Astrocyte (in vitro differentiated cells and primary cell): Measurements from ENCODE around the gene LHFPL5. TPM values are rescaled to one million over a fixed set of nuclear protein-coding genes. Genes with fewer than 3 reads are reported as not detected.

Experiments used
- DNase-seq: peaks from one replicate; pipeline ENCODE4 v3.0.0-alpha.2; 2010; ENCODE audit warnings: low read depth
- FAIRE-seq: peaks from 2 replicates; lab custom pipeline; 2011; peaks lifted over from hg19 to GRCh38; lab: Jason Lieb, UNC
- H2AFZ ChIP-seq: 2 replicates; pipeline ENCODE4 v1.6.0; 2012; ENCODE audit warnings: low read depth, low read length, inconsistent platforms
- H3K27ac ChIP-seq: 2 replicates; pipeline ENCODE4 v1.5.1; 2011; ENCODE audit warnings: low read depth, low read length, inconsistent platforms
- H3K27me3 ChIP-seq: 2 replicates; pipeline ENCODE4 v1.6.0; 2011; ENCODE audit warnings: low read length, inconsistent platforms; ENCODE audit not compliant: insufficient read depth
- H3K36me3 ChIP-seq: 2 replicates; pipeline ENCODE4 v1.5.1; 2011; ENCODE audit warnings: low read length, inconsistent platforms; ENCODE audit not compliant: insufficient read depth
- H3K4me1 ChIP-seq: 2 replicates; pipeline ENCODE4 v1.5.1; 2011; ENCODE audit warnings: low read length, inconsistent platforms; ENCODE audit not compliant: insufficient read depth
- H3K4me2 ChIP-seq: 2 replicates; pipeline ENCODE4 v1.6.0; 2012; ENCODE audit warnings: low read length, inconsistent platforms
- H3K4me3 ChIP-seq: 2 replicates; pipeline ENCODE4 v1.5.1; 2011; ENCODE audit warnings: low read depth, mild to moderate bottlenecking, low read length, inconsistent platforms; ENCODE audit not compliant: insufficient read depth
- H3K79me2 ChIP-seq: 2 replicates; pipeline ENCODE4 v1.6.0; 2012; ENCODE audit warnings: mild to moderate bottlenecking, low read length, inconsistent platforms; ENCODE audit not compliant: insufficient read depth
- H3K9ac ChIP-seq: 2 replicates; pipeline ENCODE4 v1.6.0; 2012; ENCODE audit warnings: mild to moderate bottlenecking, low read length, inconsistent platforms
- H3K9me3 ChIP-seq: 2 replicates; pipeline ENCODE4 v1.5.1; 2012; ENCODE audit warnings: low read depth, mild to moderate bottlenecking, low read length, inconsistent platforms; ENCODE audit not compliant: insufficient read depth
- H4K20me1 ChIP-seq: 2 replicates; pipeline ENCODE4 v1.6.0; 2012; ENCODE audit warnings: low read length, inconsistent platforms; ENCODE audit not compliant: insufficient read depth
- H3K27ac Mint-ChIP-seq: one replicate; pipeline ENCODE4 v1.8.0; 2021; ENCODE audit warnings: mild to moderate bottlenecking, mixed read lengths; ENCODE audit not compliant: unreplicated experiment
- H3K27me3 Mint-ChIP-seq: one replicate; pipeline ENCODE4 v1.8.0; 2021; ENCODE audit warnings: low read depth, mixed read lengths; ENCODE audit not compliant: unreplicated experiment
- H3K36me3 Mint-ChIP-seq: one replicate; pipeline ENCODE4 v1.8.0; 2021; ENCODE audit warnings: low read depth, mixed read lengths; ENCODE audit not compliant: unreplicated experiment
- H3K4me1 Mint-ChIP-seq: one replicate; pipeline ENCODE4 v1.8.0; 2021; ENCODE audit warnings: low read depth, mixed read lengths; ENCODE audit not compliant: unreplicated experiment
- H3K4me3 Mint-ChIP-seq: one replicate; pipeline ENCODE4 v1.8.0; 2021; ENCODE audit warnings: mild to moderate bottlenecking, moderate library complexity, mixed read lengths; ENCODE audit not compliant: unreplicated experiment
- H3K9me3 Mint-ChIP-seq: one replicate; pipeline ENCODE4 v1.8.0; 2021; ENCODE audit warnings: mild to moderate bottlenecking, mixed read lengths; ENCODE audit not compliant: unreplicated experiment
- EZH2 ChIP-seq: IDR thresholded peaks from 2 replicates; pipeline ENCODE4 v1.6.1; 2012; ENCODE audit warnings: mild to moderate bottlenecking, low read length, inconsistent platforms; ENCODE audit not compliant: insufficient read depth
- total RNA-seq: library from RNA; stranded (reverse); gene quantifications from 2 replicates; pipeline ENCODE4 v1.2.1, GENCODE V29; 2021
- TF ChIP-seq, protein P1 (sequence below): IDR thresholded peaks from 2 replicates; pipeline ENCODE4 v1.5.1; 2011; ENCODE audit warnings: low read depth, mild to moderate bottlenecking, inconsistent platforms, low read length, moderate library complexity; ENCODE audit not compliant: insufficient read depth

LHFPL5 gene
- total RNA-seq, 1 donor from 2014 or later = not detected

DNA sequence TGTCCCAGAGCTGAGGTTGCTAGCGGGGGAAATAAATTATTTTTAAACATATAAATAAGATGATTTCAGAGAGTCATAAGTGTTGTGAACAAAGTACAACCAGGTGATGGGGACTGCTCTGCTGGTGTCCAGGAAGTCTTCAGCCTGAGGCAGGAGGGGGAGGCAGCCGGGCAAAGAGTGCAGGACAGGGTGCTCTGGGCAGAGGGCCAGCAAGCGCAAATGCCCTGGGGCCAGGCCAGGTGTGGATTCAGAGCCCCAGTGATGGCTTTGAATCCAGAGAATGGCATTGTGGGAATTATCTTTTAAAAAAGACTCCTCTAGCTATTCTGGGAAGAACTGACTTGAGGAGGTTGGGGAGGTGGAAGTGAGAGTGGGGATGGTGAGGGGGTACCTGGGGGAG lies 22.7 kb upstream of the LHFPL5 start:
- Mint-ChIP-seq H3K27me3 (peaks cover 52% of the 10 kb centered on the region), H3K4me1 (no peaks in the 10 kb centered on the region), H3K9me3 (peaks cover 2% of the 10 kb centered on the region), H3K4me3 (no peak overlapping the region), H3K36me3 (no peaks in the 10 kb centered on the region), H3K27ac (no peak overlapping the region)
- Histone ChIP-seq H2AFZ (no peak overlapping the region), H3K27me3 (peaks cover 20% of the 10 kb centered on the region), H3K79me2 (no peaks in the 10 kb centered on the region), H3K9me3 (no peaks in the 10 kb centered on the region), H4K20me1 (no peaks in the 10 kb centered on the region), H3K27ac (no peak overlapping the region), H3K4me2 (no peak overlapping the region), H3K4me1 (no peaks in the 10 kb centered on the region), H3K36me3 (no peaks in the 10 kb centered on the region), H3K9ac (no peak overlapping the region), H3K4me3 (no peak overlapping the region)
- no peak for FAIRE-seq
- DNase-seq = no peak
- TF ChIP-seq, protein P1, sequence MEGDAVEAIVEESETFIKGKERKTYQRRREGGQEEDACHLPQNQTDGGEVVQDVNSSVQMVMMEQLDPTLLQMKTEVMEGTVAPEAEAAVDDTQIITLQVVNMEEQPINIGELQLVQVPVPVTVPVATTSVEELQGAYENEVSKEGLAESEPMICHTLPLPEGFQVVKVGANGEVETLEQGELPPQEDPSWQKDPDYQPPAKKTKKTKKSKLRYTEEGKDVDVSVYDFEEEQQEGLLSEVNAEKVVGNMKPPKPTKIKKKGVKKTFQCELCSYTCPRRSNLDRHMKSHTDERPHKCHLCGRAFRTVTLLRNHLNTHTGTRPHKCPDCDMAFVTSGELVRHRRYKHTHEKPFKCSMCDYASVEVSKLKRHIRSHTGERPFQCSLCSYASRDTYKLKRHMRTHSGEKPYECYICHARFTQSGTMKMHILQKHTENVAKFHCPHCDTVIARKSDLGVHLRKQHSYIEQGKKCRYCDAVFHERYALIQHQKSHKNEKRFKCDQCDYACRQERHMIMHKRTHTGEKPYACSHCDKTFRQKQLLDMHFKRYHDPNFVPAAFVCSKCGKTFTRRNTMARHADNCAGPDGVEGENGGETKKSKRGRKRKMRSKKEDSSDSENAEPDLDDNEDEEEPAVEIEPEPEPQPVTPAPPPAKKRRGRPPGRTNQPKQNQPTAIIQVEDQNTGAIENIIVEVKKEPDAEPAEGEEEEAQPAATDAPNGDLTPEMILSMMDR = no peak
- TF ChIP-seq EZH2 = no peak

DNA sequence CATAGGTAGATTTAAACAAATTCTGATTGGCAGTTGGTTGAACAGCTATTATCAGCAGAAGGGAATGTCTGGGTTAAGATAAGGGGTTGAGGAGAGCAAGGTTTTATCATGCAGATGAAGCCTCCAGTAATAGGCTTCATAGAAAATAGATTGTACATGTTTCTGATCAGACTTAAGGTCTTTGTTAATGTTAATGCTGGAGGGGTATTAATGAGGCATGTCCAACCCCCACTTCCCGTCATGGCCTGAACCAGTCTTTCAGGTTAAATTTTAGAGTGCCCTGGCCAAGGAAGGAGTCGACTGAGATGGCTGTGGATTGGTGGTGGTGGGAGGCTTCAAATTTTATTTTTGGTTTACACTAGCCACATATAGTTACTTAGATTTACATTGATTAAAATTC lies 21.0 kb upstream of the LHFPL5 start:
- Mint-ChIP-seq H3K27ac (no peak overlapping the region), H3K36me3 (no peaks in the 10 kb centered on the region), H3K4me1 (no peaks in the 10 kb centered on the region), H3K27me3 (peaks cover 55% of the 10 kb centered on the region), H3K9me3 (peaks cover 4% of the 10 kb centered on the region), H3K4me3 (no peak overlapping the region)
- Histone ChIP-seq H3K27ac (no peak overlapping the region), H3K9me3 (no peaks in the 10 kb centered on the region), H3K4me3 (no peak overlapping the region), H4K20me1 (no peaks in the 10 kb centered on the region), H3K9ac (no peak overlapping the region), H3K36me3 (no peaks in the 10 kb centered on the region), H3K79me2 (no peaks in the 10 kb centered on the region), H2AFZ (no peak overlapping the region), H3K4me1 (no peaks in the 10 kb centered on the region), H3K27me3 (peaks cover 30% of the 10 kb centered on the region), H3K4me2 (no peak overlapping the region)
- DNase-seq (no peak), FAIRE-seq (no peak)
- no peak for TF ChIP-seq EZH2

DNA sequence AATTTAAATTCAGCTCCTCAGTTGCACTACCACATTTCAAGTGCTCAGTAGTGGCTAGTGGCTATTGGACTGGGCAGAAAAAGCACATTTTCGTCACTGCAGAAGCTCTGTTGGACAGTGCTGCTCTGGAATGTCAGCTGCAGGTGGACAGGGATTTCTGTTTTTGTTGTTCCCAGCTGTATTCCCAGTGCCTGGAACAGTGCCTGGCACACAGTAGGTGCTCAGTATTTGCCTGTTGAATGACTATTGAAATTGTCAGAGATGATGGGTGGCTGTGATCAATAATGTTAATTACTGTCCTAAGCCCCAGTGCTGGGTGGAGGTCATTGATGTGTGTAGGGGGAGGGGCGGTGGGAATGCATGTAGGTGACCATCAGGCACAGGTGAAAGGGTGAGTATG lies 18.9 kb upstream of the LHFPL5 start:
- Mint-ChIP-seq H3K4me3 (no peak overlapping the region), H3K27ac (no peak overlapping the region), H3K36me3 (no peaks in the 10 kb centered on the region), H3K4me1 (no peaks in the 10 kb centered on the region), H3K27me3 (peaks cover 44% of the 10 kb centered on the region), H3K9me3 (peaks cover 4% of the 10 kb centered on the region)
- FAIRE-seq (no peak), DNase-seq (no peak)
- Histone ChIP-seq H3K36me3 (no peaks in the 10 kb centered on the region), H3K4me3 (no peak overlapping the region), H3K4me1 (no peaks in the 10 kb centered on the region), H3K27me3 (peaks cover 30% of the 10 kb centered on the region), H3K9ac (no peak overlapping the region), H4K20me1 (no peaks in the 10 kb centered on the region), H3K79me2 (no peaks in the 10 kb centered on the region), H2AFZ (no peak overlapping the region), H3K4me2 (no peak overlapping the region), H3K9me3 (no peaks in the 10 kb centered on the region), H3K27ac (no peak overlapping the region)
- no peak for TF ChIP-seq EZH2
- TF ChIP-seq, protein P1 = no peak
